ENCODE data around the gene SMOC2.

SMOC2 gene

DNA sequence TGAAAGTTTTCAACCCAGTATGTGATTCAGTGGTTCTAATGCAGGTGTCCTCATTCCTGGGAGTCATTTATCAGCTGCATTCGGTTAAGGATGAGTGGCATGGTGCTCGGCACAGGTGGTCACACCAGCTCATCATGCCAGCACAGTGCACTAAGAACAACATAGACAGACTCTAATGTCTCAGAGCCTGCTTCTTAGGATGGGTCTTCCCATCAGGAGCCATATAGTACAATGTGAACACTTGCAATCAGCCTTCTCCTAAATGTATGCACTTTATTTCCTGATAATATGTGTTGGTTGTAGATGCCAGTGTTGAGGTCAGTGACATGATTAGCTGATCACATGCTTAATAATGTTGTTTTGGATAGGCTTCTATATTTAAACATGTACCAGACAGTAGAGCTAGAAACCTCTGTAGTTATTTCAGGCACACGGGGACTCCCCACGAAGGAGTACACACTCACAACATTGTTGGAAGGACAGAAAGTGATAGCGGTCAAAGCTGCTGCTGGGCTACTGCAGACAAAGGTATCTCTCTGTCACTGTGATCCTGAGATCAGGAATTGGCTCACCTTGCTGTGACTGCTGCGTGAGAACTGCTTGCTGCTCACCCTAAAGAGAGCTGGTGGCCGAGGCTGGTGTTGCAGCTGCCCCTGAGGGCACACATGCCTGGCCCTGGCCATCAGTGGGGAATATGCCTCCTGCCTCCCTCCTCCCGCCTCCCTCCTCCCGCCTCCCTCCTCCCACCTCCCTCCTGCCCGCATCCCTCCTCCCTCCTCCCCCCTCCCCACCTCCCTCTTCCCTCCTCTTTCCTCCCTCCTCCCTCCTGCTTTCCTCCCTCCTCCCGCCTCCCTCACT lies 195.4 kb downstream of the SMOC2 start:
- no peak for DNase-seq

DNA sequence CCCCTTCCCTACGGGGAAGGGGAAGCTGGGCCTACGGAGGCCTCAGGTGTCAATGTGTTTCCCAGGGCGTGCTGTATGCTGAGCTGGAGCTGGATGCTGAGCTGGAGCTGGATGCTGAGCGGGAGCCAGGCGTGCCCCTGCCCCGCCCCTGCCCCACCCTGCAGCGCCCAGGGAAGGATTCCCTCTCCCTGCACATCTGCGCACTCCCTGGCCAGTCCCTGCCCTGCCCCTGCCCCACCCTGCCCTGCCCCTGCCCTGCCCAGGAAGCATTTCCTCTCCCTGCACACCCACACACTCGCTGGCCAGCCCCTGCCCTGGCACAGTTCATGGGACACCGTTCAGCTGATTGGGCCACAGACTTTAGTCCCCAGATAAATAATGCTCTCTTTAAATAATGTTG lies 196.8 kb downstream of the SMOC2 start:
- DNase-seq, result no peak

- no peak for DNase-seq
Measured at GRCh38 chr6:168638468-168639271, 197.7 kb downstream of the SMOC2 start.

GRCh38 chr6:168640181-168640580 lies 199.2 kb downstream of the SMOC2 start:
- no peak for DNase-seq

DNA sequence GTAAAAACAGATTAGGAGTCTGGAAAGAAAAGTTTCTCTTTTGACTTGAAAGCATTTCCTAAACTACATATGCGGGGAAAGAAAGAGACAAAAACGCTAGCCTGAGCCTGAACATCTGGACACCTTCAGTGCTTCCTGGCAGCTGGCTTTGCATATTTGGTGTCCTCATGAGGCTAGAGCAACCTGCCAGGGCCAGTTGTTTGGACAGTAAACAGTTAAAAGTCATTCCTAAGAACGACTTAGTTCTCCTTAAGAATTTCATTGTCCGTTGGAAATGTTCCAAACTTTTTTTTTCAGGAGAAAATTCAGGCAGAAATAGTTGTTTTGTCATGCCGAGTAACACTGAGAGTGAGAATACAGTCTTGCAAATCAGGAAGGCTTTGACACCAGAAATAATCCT lies 199.8 kb downstream of the SMOC2 start:
- no peak for DNase-seq

DNA sequence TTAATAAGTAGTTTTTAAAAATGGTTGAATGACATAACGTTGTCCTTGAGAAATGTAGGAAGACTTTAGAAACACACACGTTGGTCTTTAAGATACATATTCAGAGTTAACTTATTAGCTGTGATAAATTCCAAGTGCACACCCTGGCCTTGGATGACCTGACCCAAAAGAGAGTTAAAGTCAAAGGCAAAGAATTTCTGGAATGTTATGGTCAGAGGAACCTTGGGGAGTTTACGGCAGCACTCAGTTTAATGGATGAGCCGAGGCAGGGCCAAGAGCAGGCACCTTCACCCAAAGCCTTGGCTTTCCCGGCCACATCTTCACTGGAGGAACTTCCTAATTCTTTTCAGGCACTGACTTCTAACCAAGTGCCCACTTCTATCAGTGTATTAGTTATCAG lies 200.5 kb downstream of the SMOC2 start:
- no peak for DNase-seq

GRCh38 chr6:168643401-168643800 lies 202.4 kb downstream of the SMOC2 start:
- no peak for DNase-seq

DNA sequence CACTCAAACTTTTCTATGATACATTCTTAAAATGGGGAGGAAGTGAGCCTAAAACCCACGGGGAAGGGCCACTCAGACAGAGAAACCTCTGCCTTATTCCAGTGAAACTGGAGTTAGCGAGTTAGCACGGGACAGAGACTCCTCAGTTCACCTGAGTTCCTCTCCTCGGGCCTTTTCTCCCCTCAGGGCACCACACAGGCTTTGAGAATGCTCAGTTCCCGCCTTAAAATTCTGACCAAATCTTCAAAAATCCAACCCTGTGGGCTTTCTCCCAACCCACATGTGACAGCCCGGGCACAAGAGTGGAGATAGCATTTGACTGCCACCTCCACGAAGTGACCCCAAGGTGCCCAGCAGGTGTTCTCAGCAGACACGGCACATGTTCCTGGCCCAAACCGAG lies 204.3 kb downstream of the SMOC2 start:
- no peak for DNase-seq

- no peak for DNase-seq
Measured at GRCh38 chr6:168647271-168647670, 206.3 kb downstream of the SMOC2 start.

GRCh38 chr6:168648240-168649125 lies 207.5 kb downstream of the SMOC2 start:
- no peak for DNase-seq

GRCh38 chr6:168649209-168649608 lies 208.2 kb downstream of the SMOC2 start:
- DNase-seq, result no peak

DNA sequence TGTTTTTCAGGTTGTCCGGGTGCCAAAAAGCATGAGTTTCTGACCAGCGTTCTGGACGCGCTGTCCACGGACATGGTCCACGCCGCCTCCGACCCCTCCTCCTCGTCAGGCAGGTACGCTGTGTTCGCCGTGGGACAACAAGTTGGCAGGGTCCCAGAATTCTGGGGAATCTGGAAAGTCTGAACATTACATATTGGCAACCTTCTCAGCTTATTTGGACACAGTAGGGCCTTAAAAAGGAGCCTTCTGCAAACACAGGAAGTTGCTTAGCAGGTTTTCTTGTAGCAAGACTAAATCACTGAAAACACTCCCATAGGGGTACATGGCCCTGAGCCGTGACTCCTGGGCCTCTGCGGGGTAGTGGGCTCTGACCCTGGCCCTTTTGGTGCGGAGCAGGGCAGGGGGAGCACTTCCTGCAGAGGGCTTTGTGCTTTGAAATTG lies 209.7 kb downstream of the SMOC2 start:
- DNase-seq, result no peak

DNA sequence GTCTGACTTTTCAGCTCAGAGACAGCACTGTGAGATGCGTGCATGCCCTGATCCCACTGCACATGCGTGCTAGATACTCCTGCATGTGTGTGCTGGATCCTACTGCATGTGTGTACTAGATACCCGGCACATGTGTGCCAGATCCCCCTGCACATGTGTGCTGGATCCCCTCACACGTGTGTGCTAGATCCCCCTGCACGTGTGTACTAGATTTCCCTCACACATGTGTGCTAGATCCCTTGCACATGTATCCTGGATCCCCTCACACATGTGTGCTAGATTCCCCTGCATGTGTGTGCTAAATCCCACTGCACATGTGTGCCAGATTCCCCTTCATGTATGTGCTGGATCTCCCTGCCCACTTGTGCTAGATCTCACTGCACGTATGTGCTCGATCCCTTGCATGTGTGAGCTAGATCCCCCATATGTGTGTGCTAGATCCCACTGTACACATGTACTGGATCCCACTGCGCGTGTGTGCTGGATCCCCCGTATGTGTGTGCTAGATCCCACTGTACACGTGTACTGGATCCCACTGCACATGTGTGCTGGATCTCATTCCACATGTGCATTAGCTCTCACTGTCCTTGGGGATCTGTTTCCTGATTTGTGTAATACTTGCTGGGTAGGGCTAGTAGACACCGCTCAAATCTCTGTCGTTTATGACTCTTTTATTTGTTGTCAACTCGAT lies 214.6 kb downstream of the SMOC2 start:
- DNase-seq, result no peak

- DNase-seq, result no peak
Measured at GRCh38 chr6:168658059-168658458, 217.1 kb downstream of the SMOC2 start.

DNA sequence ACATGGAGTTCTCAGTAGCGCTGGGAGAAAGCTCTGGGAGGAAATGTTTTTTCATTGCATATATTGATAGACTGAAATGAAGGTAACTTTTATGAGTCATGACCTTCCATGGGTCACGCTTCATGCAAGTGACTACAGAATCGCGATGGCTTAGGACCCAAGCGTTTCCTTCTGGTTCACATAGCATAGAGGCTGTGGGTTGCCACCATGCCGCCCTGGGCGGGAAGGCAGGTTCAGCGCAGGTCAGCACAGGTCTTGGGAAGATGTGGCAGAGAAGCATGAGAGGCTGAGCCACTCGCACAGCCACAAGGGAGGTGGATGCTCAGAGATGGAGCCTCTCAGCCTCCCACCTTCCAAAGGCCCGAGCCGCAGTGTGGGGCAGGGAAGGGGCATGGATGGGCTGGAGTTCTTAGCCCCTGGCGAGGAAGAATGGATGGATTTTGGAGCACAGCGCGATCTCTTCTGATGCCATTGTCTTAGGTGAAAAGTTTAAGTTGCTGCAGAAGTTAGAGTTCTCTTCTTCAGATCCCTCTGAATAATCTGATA lies 219.5 kb downstream of the SMOC2 start:
- no peak for DNase-seq

GRCh38 chr6:168662301-168662936 lies 221.4 kb downstream of the SMOC2 start:
- no peak for DNase-seq

- DNase-seq, result no peak
Measured at GRCh38 chr6:168663041-168663440, 222.1 kb downstream of the SMOC2 start.

DNA sequence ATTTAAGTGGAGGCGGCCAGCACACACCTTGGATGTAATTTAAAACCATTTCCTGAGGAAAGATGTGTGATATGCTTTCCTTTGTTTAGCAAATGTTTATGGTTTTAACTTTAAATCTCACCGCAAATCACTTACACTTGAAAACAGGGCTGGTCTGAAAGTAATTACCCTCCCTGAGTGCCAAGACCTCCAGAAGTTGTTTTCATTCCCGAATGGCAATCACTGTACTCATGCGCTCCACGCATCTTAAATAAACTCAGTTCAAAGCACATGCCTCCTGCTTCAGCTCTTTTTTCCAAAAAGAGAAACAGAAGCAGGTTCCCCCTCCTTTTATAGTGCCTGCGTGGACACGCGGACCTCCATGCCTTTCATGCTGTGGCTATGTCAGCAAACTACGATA lies 224.0 kb downstream of the SMOC2 start:
- DNase-seq, result no peak

DNA sequence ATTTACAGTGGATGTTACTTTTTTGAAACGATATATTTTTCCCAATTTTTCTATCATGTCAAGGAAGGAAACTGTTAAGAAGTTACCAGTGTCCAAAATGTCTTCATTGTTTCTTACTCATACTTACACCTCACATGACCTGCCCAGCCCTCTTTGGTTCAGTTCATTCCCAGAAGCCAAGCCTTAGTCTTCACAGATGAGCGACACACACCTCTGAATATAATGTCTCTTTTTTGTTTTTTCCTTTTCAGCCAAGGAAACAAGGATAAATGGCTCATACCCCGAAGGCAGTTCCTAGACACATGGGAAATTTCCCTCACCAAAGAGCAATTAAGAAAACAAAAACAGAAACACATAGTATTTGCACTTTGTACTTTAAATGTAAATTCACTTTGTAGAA lies 225.2 kb downstream of the SMOC2 start:
- no peak for DNase-seq

- no peak for DNase-seq
Measured at GRCh38 chr6:168666699-168667427, 225.9 kb downstream of the SMOC2 start.

GRCh38 chr6:168667428-168667805 lies 226.4 kb downstream of the SMOC2 start:
- DNase-seq, result no peak
